Small intestine (tissue), 7 donors: ENCODE data around the gene CLDN1. TPM values are rescaled to one million over a fixed set of nuclear protein-coding genes. Genes with fewer than 3 reads are reported as not detected.
A peak's percentile ranks its signal among the peaks of the same experiment; 100 is the strongest.

Experiments used
- DNase-seq, 2 donors: peaks; one replicate each; pipeline versions ENCODE4 v3.0.0 to v3.0.0-alpha.2; 2013
- FAIRE-seq: peaks from 2 replicates; lab custom pipeline; 2012; peaks lifted over from hg19 to GRCh38; lab: Jason Lieb, UNC
- H3K27ac ChIP-seq, 3 donors: one replicate each; pipeline ENCODE4 v1.5.1; 2013; ENCODE audit warnings: low read length in 2 of 3, mild to moderate bottlenecking in 2 of 3, control low read depth in 1 of 3, inconsistent platforms in 1 of 3, low read depth in 1 of 3, moderate library complexity in 1 of 3
- H3K27me3 ChIP-seq, 3 donors: one replicate each; pipeline ENCODE4 v1.6.1; 2013; ENCODE audit warnings: low read length in 3 of 3, inconsistent platforms in 1 of 3; ENCODE audit not compliant: control insufficient read depth in 3 of 3, insufficient read depth in 3 of 3
- H3K36me3 ChIP-seq, 3 donors: one replicate each; pipeline ENCODE4 v1.6.1; 2013; ENCODE audit warnings: low read length in 3 of 3, inconsistent platforms in 1 of 3, low read depth in 1 of 3, mild to moderate bottlenecking in 1 of 3, moderate library complexity in 1 of 3; ENCODE audit not compliant: control insufficient read depth in 3 of 3, insufficient read depth in 2 of 3
- H3K4me1 ChIP-seq, 3 donors: one replicate each; pipeline ENCODE4 v1.6.1; 2013; ENCODE audit warnings: low read length in 2 of 3, inconsistent platforms in 1 of 3, low read depth in 1 of 3, mild to moderate bottlenecking in 1 of 3, moderate library complexity in 1 of 3; ENCODE audit not compliant: control insufficient read depth in 3 of 3, insufficient read depth in 2 of 3
- H3K4me3 ChIP-seq, 3 donors: one replicate each; pipeline ENCODE4 v1.5.1; 2013; ENCODE audit warnings: low read length in 3 of 3, control low read depth in 1 of 3, inconsistent platforms in 1 of 3, low read depth in 1 of 3, mild to moderate bottlenecking in 1 of 3, moderate library complexity in 1 of 3
- H3K9me3 ChIP-seq, 2 donors: one replicate each; pipeline ENCODE4 v1.6.1; 2013; ENCODE audit warnings: low read depth in 1 of 2, low read length in 1 of 2; ENCODE audit not compliant: control insufficient read depth in 2 of 2, insufficient read depth in 1 of 2
- WGBS, 3 donors: extraction: QIAGEN DNeasy Blood & Tissue Kit; methylation state at CpG; one replicate each; pipeline ENCODE4 v1.1.7; 2013; 5-methylcytosine and 5-hydroxymethylcytosine counted together
- polyA plus RNA-seq, 4 donors: library from polyadenylated mRNA; stranded (reverse) in 3 of 4; unstranded in 1 of 4; fragments of 200-250 nt in 3 of 4; fragments of 120-200 nt in 1 of 4; gene quantifications; one replicate each; pipeline versions ENCODE4 v1.2.1 to v1.2.3, GENCODE V29; 2013
- donor health status: healthy with polysubstance abuse.
- donor health status: control.
- donor health status: control.
- donor health status: Bipolar disorder and iron deficiency.
- donor health status: healthy.

CLDN1 gene
- polyA plus RNA-seq, 4 donors = 0.45 to 16.0 (median 1.3) TPM; not detected in 1

DNA sequence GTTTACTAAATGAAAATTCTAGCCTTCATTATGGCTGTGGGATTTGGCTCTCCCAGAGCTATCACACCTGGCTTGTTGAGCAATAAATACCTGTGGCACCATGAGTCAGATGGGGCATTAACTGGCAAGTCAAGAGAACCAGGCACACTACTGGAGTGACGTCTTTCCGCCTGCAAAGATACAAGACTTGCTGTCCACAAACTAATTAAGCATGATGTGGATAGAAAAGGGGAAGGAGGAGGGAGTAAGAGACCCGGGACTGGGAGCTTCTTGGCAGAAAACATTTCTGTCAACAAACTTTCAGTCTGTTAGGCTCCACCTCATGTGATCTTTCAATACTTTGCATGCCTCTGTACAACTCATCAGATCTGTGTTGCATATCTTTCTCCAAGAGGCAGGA is 56.5 kb downstream of the CLDN1 start:
- WGBS, 3 donors = 8 to 34% (median 10%) methylated on average over 3 of the region's 3 CpGs
- H3K4me1 ChIP-seq = no peaks in the 10 kb centered on the region
- no peaks in the 10 kb centered on the region for H3K36me3 ChIP-seq
- H3K4me3 ChIP-seq = no peak overlapping the region
- no peak for FAIRE-seq
- H3K27ac ChIP-seq = no peak overlapping the region
- H3K9me3 ChIP-seq = no peaks in the 10 kb centered on the region
- no peaks in the 10 kb centered on the region for H3K27me3 ChIP-seq
- DNase-seq = peak; percentile 10 to 40

- H3K4me3 ChIP-seq = no peak overlapping the region
- WGBS, 3 donors = 79 to 84% (median 84%) methylated on average over 1 of the region's 1 CpG
- H3K4me1 ChIP-seq = no peaks in the 10 kb centered on the region
- FAIRE-seq (no peak), DNase-seq (no peak)
- H3K27me3 ChIP-seq = no peaks in the 10 kb centered on the region
- no peak overlapping the region for H3K27ac ChIP-seq
- H3K36me3 ChIP-seq = no peaks in the 10 kb centered on the region
- no peaks in the 10 kb centered on the region for H3K9me3 ChIP-seq
These were observed 57.1 kb downstream of the CLDN1 start for GRCh38 chr3:190265126-190265525.

GRCh38 chr3:190261740-190262139 is 60.5 kb downstream of the CLDN1 start:
- no peak overlapping the region for H3K4me3 ChIP-seq
- FAIRE-seq = no peak
- no peaks in the 10 kb centered on the region for H3K9me3 ChIP-seq
- no peak overlapping the region for H3K27ac ChIP-seq
- no peaks in the 10 kb centered on the region for H3K27me3 ChIP-seq
- H3K36me3 ChIP-seq = no peaks in the 10 kb centered on the region
- DNase-seq = no peak
- no peaks in the 10 kb centered on the region for H3K4me1 ChIP-seq

- H3K4me3 ChIP-seq = no peak overlapping the region
- no peak overlapping the region for H3K27ac ChIP-seq
- no peaks in the 10 kb centered on the region for H3K9me3 ChIP-seq
- no peaks in the 10 kb centered on the region for H3K4me1 ChIP-seq
- H3K36me3 ChIP-seq = no peaks in the 10 kb centered on the region
- DNase-seq (no peak), FAIRE-seq (no peak)
- no peaks in the 10 kb centered on the region for H3K27me3 ChIP-seq
- WGBS, 3 donors = 72 to 89% (median 82%) methylated on average over 3 of the region's 3 CpGs
These were observed 61.2 kb downstream of the CLDN1 start for GRCh38 chr3:190261015-190261414.

DNA sequence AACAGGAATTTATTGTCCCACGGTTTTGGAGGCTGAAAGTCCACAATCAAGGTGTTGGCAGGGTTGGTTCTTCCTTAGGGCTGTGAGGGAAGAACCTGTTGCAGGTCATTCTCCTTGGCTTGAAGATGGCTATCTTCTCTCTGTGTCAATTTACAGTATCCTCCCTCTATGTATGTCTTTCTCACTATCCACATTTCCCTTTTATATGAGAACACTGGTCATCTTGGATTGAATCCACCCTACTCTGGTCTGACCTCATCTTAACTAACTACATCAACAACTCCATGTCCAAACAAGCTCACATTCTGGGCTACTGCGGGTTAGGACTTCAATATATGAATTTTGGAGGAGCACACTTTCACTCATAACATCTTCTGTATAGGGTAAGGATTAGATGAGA is 61.9 kb downstream of the CLDN1 start:
- Histone ChIP-seq H3K27me3 (no peaks in the 10 kb centered on the region), H3K4me1 (no peaks in the 10 kb centered on the region), H3K27ac (no peak overlapping the region), H3K9me3 (no peaks in the 10 kb centered on the region), H3K4me3 (no peak overlapping the region), H3K36me3 (no peaks in the 10 kb centered on the region)
- no peak for DNase-seq
- WGBS, 3 donors = 47 to 57% (median 48%) methylated on average over 2 of the region's 2 CpGs
- FAIRE-seq = no peak

DNA sequence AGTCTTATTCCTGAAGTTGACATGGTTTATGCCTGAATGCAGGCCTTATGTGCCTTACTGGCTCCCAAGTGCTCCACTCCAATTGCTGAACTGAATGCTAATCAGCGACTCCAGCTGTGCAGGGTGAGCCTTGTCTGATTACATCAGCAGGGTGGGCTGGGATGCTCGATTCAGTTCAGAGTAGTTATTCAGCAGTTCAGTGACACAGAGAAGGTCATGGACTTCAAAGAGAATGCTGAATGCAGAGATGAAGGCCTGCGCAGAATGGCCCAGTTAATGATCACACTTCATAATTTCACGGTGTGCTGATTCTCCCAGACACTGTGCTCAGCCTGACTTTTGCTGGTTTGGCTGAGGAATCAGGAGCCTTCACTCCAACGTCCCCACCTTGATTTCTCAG is 63.6 kb downstream of the CLDN1 start:
- no peaks in the 10 kb centered on the region for H3K36me3 ChIP-seq
- H3K9me3 ChIP-seq = no peaks in the 10 kb centered on the region
- no peaks in the 10 kb centered on the region for H3K4me1 ChIP-seq
- 62 to 64% (median 64%) methylated on average over 5 of the region's 5 CpGs for WGBS, 3 donors
- FAIRE-seq = no peak
- no peak for DNase-seq
- no peak overlapping the region for H3K4me3 ChIP-seq
- no peak overlapping the region for H3K27ac ChIP-seq
- no peaks in the 10 kb centered on the region for H3K27me3 ChIP-seq

Other genes with a start within 250 kb of the CLDN1 start
- gene P3H2, start 201.5 kb downstream of the CLDN1 start, polyA plus RNA-seq = 1 to 10 TPM in 2 of 4 donors, under 1 TPM in 2; 0.22 to 2.0 (median 0.96) TPM
- gene CLDN16, start 65.7 kb upstream of the CLDN1 start, polyA plus RNA-seq = under 1 TPM in 1 of 4 donors, not detected in 3; 0.30 TPM
- gene TMEM207, start 127.5 kb upstream of the CLDN1 start, polyA plus RNA-seq = 1 to 10 TPM in 1 of 4 donors, not detected in 3; 1.6 TPM
- 10 to 100 TPM in 1 of 4 donors, 1 to 10 TPM in 1, under 1 TPM in 2; 0.45 to 11.2 (median 1.1) TPM for gene IL1RAP, start 191.6 kb upstream of the CLDN1 start, polyA plus RNA-seq